GM12878 (cell line): Measurements from ENCODE around the gene SLC39A2. TPM values are rescaled to one million over a fixed set of nuclear protein-coding genes. Genes with fewer than 3 reads are reported as not detected.
"Not testable (repeated sequence)": the region's sequence is repeated elsewhere in the genome, so short reads cannot be mapped to it uniquely, and the experiment has no call there.

ENCODE experiments used
- ATAC-seq: fragments of 200-7000 bp; cut with Tn5 transposase; 3 replicates; pipeline ENCODE4 v1.9.1; 2020; ENCODE audit warnings: mild to moderate bottlenecking, moderate library complexity
- BruUV-seq: library from RNA; stranded (reverse); fragments of 400-500 nt; replicated peaks from 2 replicates; lab custom pipeline; 2021; lab: Mats Ljungman, UMichigan
- CTCF ChIA-PET: fragments of 300-600 bp; sonication (Branson Sonifier 250); formaldehyde crosslinking; extraction: SDS; loops from one replicate; lab custom pipeline; 2021; ENCODE audit warnings: inconsistent platforms; lab: Yijun Ruan, JAX
- POLR2A ChIA-PET: fragments of 350-600 bp; formaldehyde crosslinking; extraction: SDS; loops from one replicate; lab custom pipeline; 2021; ENCODE audit warnings: inconsistent platforms; lab: Charles Lee
- RAD21 ChIA-PET: fragments of 300-600 bp; sonication (Branson Sonifier 250); formaldehyde crosslinking; loops from one replicate; lab custom pipeline; 2023; ENCODE audit warnings: antibody characterized with exemption; ENCODE audit not compliant: unreplicated experiment; lab: Charles Lee
- SMC1A ChIA-PET: fragments of 300-600 bp; sonication (Branson Sonifier 250); formaldehyde crosslinking; loops from one replicate; lab custom pipeline; 2023; ENCODE audit not compliant: unreplicated experiment, uncharacterized antibody; lab: Charles Lee
- DNase-seq: peaks from one replicate; pipeline ENCODE4 v3.0.0-alpha.2; 2011; ENCODE audit warnings: low read depth, low spot score
- FAIRE-seq: peaks from 3 replicates; lab custom pipeline; 2011; peaks lifted over from hg19 to GRCh38; lab: Jason Lieb, UNC
- H2AFZ ChIP-seq: 2 replicates; pipeline ENCODE4 v1.6.0; 2011; ENCODE audit warnings: low read depth, low read length, control low read depth; ENCODE audit not compliant: control insufficient read depth
- H3K27ac ChIP-seq: 2 replicates; pipeline ENCODE4 v1.5.1; 2011; ENCODE audit warnings: control low read depth; ENCODE audit not compliant: control insufficient read depth, insufficient read depth
- H3K27me3 ChIP-seq, 2 experiments: replicated peaks in 1 of 2; 2 replicates each; pipeline versions ENCODE4 v1.6.0 to v1.6.1; 2011; ENCODE audit warnings: low read length in 1 of 2; ENCODE audit not compliant: control insufficient read depth in 2 of 2, insufficient read depth in 2 of 2
- H3K36me3 ChIP-seq, 2 experiments: 2 replicates each; pipeline ENCODE4 v1.5.1; 2011; ENCODE audit warnings: low read length in 1 of 2; ENCODE audit not compliant: control insufficient read depth in 2 of 2, insufficient read depth in 2 of 2
- H3K4me1 ChIP-seq: 2 replicates; pipeline ENCODE4 v1.6.1; 2011; ENCODE audit warnings: mild to moderate bottlenecking, low read length, moderate library complexity, mixed read lengths; ENCODE audit not compliant: control insufficient read depth, insufficient read depth
- H3K4me2 ChIP-seq: 2 replicates; pipeline ENCODE4 v1.6.0; 2011; ENCODE audit warnings: control low read depth; ENCODE audit not compliant: control insufficient read depth, insufficient read depth
- H3K4me3 ChIP-seq: fragments of 200-600 bp; sonication (generic); 2 replicates; pipeline ENCODE4 v1.5.1; 2016
- H3K79me2 ChIP-seq: 2 replicates; pipeline ENCODE4 v1.6.0; 2011; ENCODE audit warnings: low read length; ENCODE audit not compliant: control insufficient read depth, insufficient read depth
- H3K9ac ChIP-seq: 2 replicates; pipeline ENCODE4 v1.8.0; 2011; ENCODE audit warnings: low read length, control low read depth, mixed read lengths; ENCODE audit not compliant: control insufficient read depth, insufficient read depth
- H3K9me3 ChIP-seq: replicated peaks from 3 replicates; pipeline ENCODE4 v1.5.1; 2011; ENCODE audit warnings: mild to moderate bottlenecking, low read length; ENCODE audit not compliant: control insufficient read depth, insufficient read depth
- H4K20me1 ChIP-seq: 2 replicates; pipeline ENCODE4 v1.6.0; 2011; ENCODE audit not compliant: control insufficient read depth, insufficient read depth
- CREB1 ChIP-seq: IDR thresholded peaks from 2 replicates; pipeline ENCODE4 v1.6.1; 2012; ENCODE audit warnings: low read depth, mild to moderate bottlenecking, inconsistent platforms
- LARP7 ChIP-seq: fragments of 450-650 bp; IDR thresholded peaks from 2 replicates; pipeline ENCODE4 v1.6.1; 2017; ENCODE audit warnings: mild to moderate bottlenecking
- RELB ChIP-seq: fragments of 450-650 bp; IDR thresholded peaks from 2 replicates; pipeline ENCODE4 v1.6.1; 2017; ENCODE audit warnings: low read depth, mild to moderate bottlenecking, moderate library complexity
- STAT3 ChIP-seq: IDR thresholded peaks from 2 replicates; pipeline ENCODE4 v1.6.1; 2011; ENCODE audit warnings: low read depth, low read length, improper control_type of control experiment
- ZBED1 ChIP-seq: IDR thresholded peaks from 2 replicates; pipeline ENCODE4 v1.6.1; 2016; ENCODE audit warnings: borderline replicate concordance
- ZBTB40 ChIP-seq: fragments of 450-650 bp; IDR thresholded peaks from 2 replicates; pipeline ENCODE4 v1.6.1; 2016; ENCODE audit warnings: mild to moderate bottlenecking, moderate library complexity, borderline replicate concordance
- in situ Hi-C: fragments of 300-500 bp; cut with MboI; formaldehyde crosslinking; loops from 9 replicates; pipeline ENCODE4 v1.14.3; 2018; ENCODE audit warnings: mixed read lengths
- intact Hi-C: fragments of 100-400 bp; cut with micrococcal nuclease; formaldehyde crosslinking; loops from one replicate; pipeline ENCODE4 v1.14.2; 2022; ENCODE audit not compliant: unreplicated experiment
- polyA plus RNA-seq, 11 experiments: library from polyadenylated mRNA; depleted of rRNA in 4 of 11; unstranded in 6 of 11; stranded (reverse) in 5 of 11; fragments of >200 nt; fragmentation: Nextera tagmentation in 4 of 11; fragmentation: Illumina TruSeq in 1 of 11; extraction: Ambion mirVana in 4 of 11; extraction: Trizol in 1 of 11; gene quantifications; 1 replicate in 1 of 11; 2 replicates in 10 of 11; pipeline versions ENCODE4 v1.2.1 to v1.2.3, GENCODE V29; 2011 to 2016; ENCODE audit warnings: inconsistent platforms in 2 of 11, missing spikeins in 2 of 11, low read depth in 1 of 11
- total RNA-seq, 4 experiments: library from RNA; depleted of rRNA in 3 of 4; stranded (reverse); fragments of >200 nt in 3 of 4; fragmentation: Illumina TruSeq in 1 of 4; extraction: Trizol in 1 of 4; gene quantifications; 2 replicates each; pipeline versions ENCODE4 v1.2.1 to v1.2.3, GENCODE V29; 2013 to 2021

SLC39A2 gene
- total and polyA plus RNA-seq, 10 of the 15 experiments (the other 5 are each of a cell fraction or from before 2014, with no cell fraction given) = 0.06 to 0.14 (median 0.11) TPM; not detected in 6

GRCh38 chr14:20956376-20956976, 42.6 kb upstream of the SLC39A2 start (continued):
- no peak for TF ChIP-seq ZBTB40
- no peak for TF ChIP-seq LARP7
- TF ChIP-seq RELB = no peak
- TF ChIP-seq ZBED1 = no peak
- TF ChIP-seq CREB1 = no peak
- no peak for TF ChIP-seq STAT3

- DNase-seq, POLR2A ChIA-PET, H3K27me3 ChIP-seq, H2AFZ ChIP-seq, intact Hi-C loops, H4K20me1 ChIP-seq, in situ Hi-C loops, CTCF ChIA-PET, H3K9me3 ChIP-seq, ATAC-seq, H3K4me3 ChIP-seq, H3K27ac ChIP-seq, SMC1A ChIA-PET, H3K4me1 ChIP-seq, H3K9ac ChIP-seq, H3K4me2 ChIP-seq, RAD21 ChIA-PET, H3K79me2 ChIP-seq, BruUV-seq, H3K36me3 ChIP-seq, FAIRE-seq: not testable (repeated sequence)
Observed at GRCh38 chr14:20958946-20959345, 40.1 kb upstream of the SLC39A2 start.
